NCI-H2107 treated with DMSO at 0.1 percent for 48 hours (cell line): Measurements from ENCODE around the gene TTC31.

Experiments used
- DNase-seq: peaks from one replicate; lab custom pipeline; 2025; ENCODE audit not compliant: unreplicated experiment; lab: John Stamatoyannopoulos, UW

TTC31 gene

GRCh38 chr2:74524955-74525716, 42.3 kb downstream of the TTC31 start:
- no peak for DNase-seq

GRCh38 chr2:74525717-74526648, 43.1 kb downstream of the TTC31 start, which contains the start of gene DQX1:
DQX1 (minus strand) TSS chr2:74526231; CDS start chr2:74525729, 502 bp downstream.
- DNase-seq = no peak

- no peak for DNase-seq
These were observed 43.9 kb downstream of the TTC31 start for GRCh38 chr2:74526649-74527230.

- no peak for DNase-seq
These were observed 44.9 kb downstream of the TTC31 start for GRCh38 chr2:74527741-74528140.

GRCh38 chr2:74528600-74529356, 45.9 kb downstream of the TTC31 start:
- DNase-seq = no peak

- DNase-seq = peak; percentile 86
These were observed 46.7 kb downstream of the TTC31 start, which contains the start of the genes AUP1 and HTRA2 for GRCh38 chr2:74529357-74530238. AUP1 (minus strand) TSS chr2:74529706; CDS start chr2:74529629, 77 bp downstream. HTRA2 (plus strand) TSS chr2:74529933; CDS start chr2:74530007, 74 bp downstream.

GRCh38 chr2:74530239-74531187, 47.6 kb downstream of the TTC31 start:
- DNase-seq = no peak

GRCh38 chr2:74531666-74532065, 48.8 kb downstream of the TTC31 start:
- no peak for DNase-seq

GRCh38 chr2:74532222-74532621, 49.3 kb downstream of the TTC31 start:
- peak; percentile 29 for DNase-seq

- no peak for DNase-seq
These were observed 50.6 kb downstream of the TTC31 start for GRCh38 chr2:74533464-74533863.

GRCh38 chr2:74534411-74534810, 51.5 kb downstream of the TTC31 start:
- no peak for DNase-seq

GRCh38 chr2:74535440-74535965, 52.6 kb downstream of the TTC31 start:
- no peak for DNase-seq

- DNase-seq = no peak
These were observed 53.5 kb downstream of the TTC31 start for GRCh38 chr2:74536166-74536950.

GRCh38 chr2:74537140-74537539, 54.3 kb downstream of the TTC31 start:
- DNase-seq = no peak

GRCh38 chr2:74538881-74539339, 56.0 kb downstream of the TTC31 start:
- no peak for DNase-seq

- no peak for DNase-seq
These were observed 57.4 kb downstream of the TTC31 start for GRCh38 chr2:74540291-74540690.

GRCh38 chr2:74542978-74543377, 60.1 kb downstream of the TTC31 start:
- no peak for DNase-seq
